COLO829 (cell line): ENCODE results near the gene UTY.
"Not testable (repeated sequence)": the region's sequence is repeated elsewhere in the genome, so short reads cannot be mapped to it uniquely, and the experiment has no call there.

Experiments used
- DNase-seq: peaks from one replicate; pipeline ENCODE4 v3.0.0; 2012; ENCODE audit warnings: low spot score

The UTY gene

GRCh38 chrY:13299411-13299810 is 180.4 kb downstream of the UTY start:
- DNase-seq, result no peak

GRCh38 chrY:13296176-13296890 is 183.5 kb downstream of the UTY start:
- DNase-seq, result no peak

- no peak for DNase-seq
Observed at GRCh38 chrY:13295026-13295425, 184.8 kb downstream of the UTY start.

- DNase-seq, result no peak
Observed at GRCh38 chrY:13291199-13291598, 188.6 kb downstream of the UTY start.

- not testable (repeated sequence) for DNase-seq
Observed at GRCh38 chrY:13282151-13283054, 197.4 kb downstream of the UTY start.

- DNase-seq, result no peak
Observed at GRCh38 chrY:13279561-13279960, 200.3 kb downstream of the UTY start.

- DNase-seq, result no peak
Observed at GRCh38 chrY:13271706-13272105, 208.1 kb downstream of the UTY start.

GRCh38 chrY:13253941-13254440 is 225.8 kb downstream of the UTY start:
- DNase-seq, result not testable (repeated sequence)

- no peak for DNase-seq
Observed at GRCh38 chrY:13250421-13250820, 229.4 kb downstream of the UTY start.

- no peak for DNase-seq
Observed at GRCh38 chrY:13243716-13244115, 236.1 kb downstream of the UTY start.

- no peak for DNase-seq
Observed at GRCh38 chrY:13233901-13234300, 245.9 kb downstream of the UTY start.

- no peak for DNase-seq
Observed at GRCh38 chrY:13233118-13233517, 246.7 kb downstream of the UTY start.

GRCh38 chrY:13227354-13227953 is 252.4 kb downstream of the UTY start:
- no peak for DNase-seq

- no peak for DNase-seq
Observed at GRCh38 chrY:13210961-13211646, 268.7 kb downstream of the UTY start.

- no peak for DNase-seq
Observed at GRCh38 chrY:13205214-13205613, 274.6 kb downstream of the UTY start.
